Esophagus squamous epithelium (tissue), 4 donors: ENCODE results near the gene ST3GAL3.

ENCODE experiments used
- POLR2A ChIP-seq, 4 donors: fragments of 450-650 bp; IDR thresholded peaks; one replicate each; pipeline ENCODE4 v1.6.1; 2017; ENCODE audit warnings: antibody characterized with exemption in 4 of 4, mild to moderate bottlenecking in 4 of 4, moderate library complexity in 3 of 4
- TF ChIP-seq, protein P1 (sequence below), 6 experiments: fragments of 450-650 bp in 4 of 6; fragments of 200-600 bp in 2 of 6; sonication (generic) in 2 of 6; IDR thresholded peaks; one replicate each; pipeline ENCODE4 v1.5.1; 2016 to 2019; ENCODE audit warnings: antibody characterized with exemption in 6 of 6, mild to moderate bottlenecking in 4 of 6, moderate library complexity in 4 of 6

DNA sequence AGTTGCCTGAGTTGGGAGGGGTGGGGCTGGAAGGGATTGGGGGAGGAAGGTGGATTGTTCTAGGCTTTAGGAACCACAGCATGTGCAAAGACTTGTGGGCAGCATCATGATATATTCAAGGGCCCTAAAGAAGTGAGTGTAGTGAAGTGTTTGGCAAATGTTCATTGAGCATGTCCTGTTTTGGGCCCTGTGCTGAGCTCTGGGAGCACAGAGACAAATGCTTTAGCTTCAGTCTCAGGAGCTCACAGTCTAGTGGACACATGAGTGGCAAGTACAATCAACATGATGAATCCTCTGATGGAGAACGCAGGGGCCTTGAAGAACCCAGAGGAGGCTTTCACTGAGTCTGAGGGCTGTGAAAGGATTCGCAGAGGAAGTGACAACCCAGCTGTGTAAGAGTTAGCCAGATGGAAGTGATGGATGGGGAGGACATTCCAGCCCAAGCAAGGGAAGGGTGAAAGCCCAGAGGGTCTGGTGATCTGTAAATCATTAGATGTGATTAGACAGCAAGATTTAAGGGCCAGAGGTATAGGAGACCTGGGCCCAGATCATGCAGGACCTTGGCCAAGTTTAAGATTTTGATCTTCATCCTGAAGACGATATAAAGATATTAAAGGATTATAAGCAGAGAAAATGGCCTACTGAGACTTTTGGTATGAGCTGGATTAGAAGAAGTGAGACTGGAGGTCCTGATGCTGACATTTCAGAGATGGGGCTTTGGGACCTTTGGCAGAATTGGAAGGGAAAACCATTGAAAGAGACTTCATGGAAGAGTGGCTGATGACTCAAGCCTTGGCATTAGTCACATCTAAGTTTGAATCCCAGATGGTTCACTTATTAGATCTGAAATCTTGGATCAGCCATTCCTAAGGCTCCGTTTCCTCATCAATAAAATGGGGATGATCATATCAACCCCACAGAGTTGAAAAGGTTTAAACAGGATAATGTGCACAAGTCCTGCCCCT is 244.0 kb downstream of the ST3GAL3 start:
- TF ChIP-seq, protein P1, sequence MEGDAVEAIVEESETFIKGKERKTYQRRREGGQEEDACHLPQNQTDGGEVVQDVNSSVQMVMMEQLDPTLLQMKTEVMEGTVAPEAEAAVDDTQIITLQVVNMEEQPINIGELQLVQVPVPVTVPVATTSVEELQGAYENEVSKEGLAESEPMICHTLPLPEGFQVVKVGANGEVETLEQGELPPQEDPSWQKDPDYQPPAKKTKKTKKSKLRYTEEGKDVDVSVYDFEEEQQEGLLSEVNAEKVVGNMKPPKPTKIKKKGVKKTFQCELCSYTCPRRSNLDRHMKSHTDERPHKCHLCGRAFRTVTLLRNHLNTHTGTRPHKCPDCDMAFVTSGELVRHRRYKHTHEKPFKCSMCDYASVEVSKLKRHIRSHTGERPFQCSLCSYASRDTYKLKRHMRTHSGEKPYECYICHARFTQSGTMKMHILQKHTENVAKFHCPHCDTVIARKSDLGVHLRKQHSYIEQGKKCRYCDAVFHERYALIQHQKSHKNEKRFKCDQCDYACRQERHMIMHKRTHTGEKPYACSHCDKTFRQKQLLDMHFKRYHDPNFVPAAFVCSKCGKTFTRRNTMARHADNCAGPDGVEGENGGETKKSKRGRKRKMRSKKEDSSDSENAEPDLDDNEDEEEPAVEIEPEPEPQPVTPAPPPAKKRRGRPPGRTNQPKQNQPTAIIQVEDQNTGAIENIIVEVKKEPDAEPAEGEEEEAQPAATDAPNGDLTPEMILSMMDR (IDR thresholded peaks at IDR 0.05): no peak
- TF ChIP-seq POLR2A (IDR thresholded peaks at IDR 0.05): no peak
